ENCODE results near the gene ZFAND3.

DNA sequence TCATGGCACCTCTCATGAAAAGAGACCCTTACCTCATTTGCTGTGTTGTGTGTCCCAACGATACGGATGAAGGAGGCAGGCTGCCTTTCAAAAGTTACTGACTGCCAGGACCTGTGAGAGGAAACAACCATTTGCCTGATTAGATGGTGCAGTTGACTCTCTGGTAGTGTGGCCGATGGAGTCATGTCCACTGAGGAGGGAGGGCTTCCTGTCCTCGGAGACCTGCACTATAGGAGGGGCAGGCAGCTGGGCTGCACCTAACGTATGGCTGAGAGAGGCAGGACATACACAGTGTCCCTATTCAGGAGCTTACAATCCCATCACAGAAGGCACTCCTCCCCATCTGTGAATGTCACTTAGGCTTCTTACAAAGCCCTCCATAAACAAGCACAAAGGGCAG is 373.0 kb downstream of the ZFAND3 start:
- TF ChIP-seq, protein P1, sequence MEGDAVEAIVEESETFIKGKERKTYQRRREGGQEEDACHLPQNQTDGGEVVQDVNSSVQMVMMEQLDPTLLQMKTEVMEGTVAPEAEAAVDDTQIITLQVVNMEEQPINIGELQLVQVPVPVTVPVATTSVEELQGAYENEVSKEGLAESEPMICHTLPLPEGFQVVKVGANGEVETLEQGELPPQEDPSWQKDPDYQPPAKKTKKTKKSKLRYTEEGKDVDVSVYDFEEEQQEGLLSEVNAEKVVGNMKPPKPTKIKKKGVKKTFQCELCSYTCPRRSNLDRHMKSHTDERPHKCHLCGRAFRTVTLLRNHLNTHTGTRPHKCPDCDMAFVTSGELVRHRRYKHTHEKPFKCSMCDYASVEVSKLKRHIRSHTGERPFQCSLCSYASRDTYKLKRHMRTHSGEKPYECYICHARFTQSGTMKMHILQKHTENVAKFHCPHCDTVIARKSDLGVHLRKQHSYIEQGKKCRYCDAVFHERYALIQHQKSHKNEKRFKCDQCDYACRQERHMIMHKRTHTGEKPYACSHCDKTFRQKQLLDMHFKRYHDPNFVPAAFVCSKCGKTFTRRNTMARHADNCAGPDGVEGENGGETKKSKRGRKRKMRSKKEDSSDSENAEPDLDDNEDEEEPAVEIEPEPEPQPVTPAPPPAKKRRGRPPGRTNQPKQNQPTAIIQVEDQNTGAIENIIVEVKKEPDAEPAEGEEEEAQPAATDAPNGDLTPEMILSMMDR (IDR thresholded peaks at IDR 0.05 in 8 of 11, conservative IDR thresholded peaks at IDR 0.05 in 3 of 11): no peak
- TF ChIP-seq POLR2A (IDR thresholded peaks at IDR 0.05): no peak

Data from spleen (tissue), 7 donors.